ENCODE measurements around the gene OR2G3. TPM values are rescaled to one million over a fixed set of nuclear protein-coding genes. Genes with fewer than 3 reads are reported as not detected.
A peak's percentile ranks its signal among the peaks of the same experiment; 100 is the strongest.

The OR2G3 gene
- polyA plus RNA-seq (2013, experiment 1 of 2; ENCODE audit: insufficient read length) = not detected
- not detected for polyA plus RNA-seq (2013, experiment 2 of 2; ENCODE audit: insufficient read length)

DNA sequence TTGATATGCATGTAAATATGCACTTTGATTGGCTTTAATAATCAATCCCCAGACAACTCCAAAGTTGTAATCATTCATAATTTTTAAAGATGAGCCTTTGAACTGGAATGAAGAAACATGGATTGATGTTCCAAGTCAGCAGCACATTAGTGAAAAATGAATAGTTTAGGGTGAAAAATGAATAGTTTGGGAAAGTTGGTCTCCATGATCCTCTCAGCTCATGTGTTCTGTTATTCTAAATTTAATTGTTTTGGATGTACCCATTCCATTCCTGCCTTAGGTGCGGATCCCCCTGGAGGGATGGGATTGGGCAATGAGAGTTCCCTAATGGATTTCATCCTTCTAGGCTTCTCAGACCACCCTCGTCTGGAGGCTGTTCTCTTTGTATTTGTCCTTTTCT, at the start of gene OR2G3:
Gene OR2G3, plus strand, starts transcription at position 301 of the 400 bp plus-strand sequence. Its CDS starts 0 bp downstream, at position 301.
- no peak for DNase-seq

DNA sequence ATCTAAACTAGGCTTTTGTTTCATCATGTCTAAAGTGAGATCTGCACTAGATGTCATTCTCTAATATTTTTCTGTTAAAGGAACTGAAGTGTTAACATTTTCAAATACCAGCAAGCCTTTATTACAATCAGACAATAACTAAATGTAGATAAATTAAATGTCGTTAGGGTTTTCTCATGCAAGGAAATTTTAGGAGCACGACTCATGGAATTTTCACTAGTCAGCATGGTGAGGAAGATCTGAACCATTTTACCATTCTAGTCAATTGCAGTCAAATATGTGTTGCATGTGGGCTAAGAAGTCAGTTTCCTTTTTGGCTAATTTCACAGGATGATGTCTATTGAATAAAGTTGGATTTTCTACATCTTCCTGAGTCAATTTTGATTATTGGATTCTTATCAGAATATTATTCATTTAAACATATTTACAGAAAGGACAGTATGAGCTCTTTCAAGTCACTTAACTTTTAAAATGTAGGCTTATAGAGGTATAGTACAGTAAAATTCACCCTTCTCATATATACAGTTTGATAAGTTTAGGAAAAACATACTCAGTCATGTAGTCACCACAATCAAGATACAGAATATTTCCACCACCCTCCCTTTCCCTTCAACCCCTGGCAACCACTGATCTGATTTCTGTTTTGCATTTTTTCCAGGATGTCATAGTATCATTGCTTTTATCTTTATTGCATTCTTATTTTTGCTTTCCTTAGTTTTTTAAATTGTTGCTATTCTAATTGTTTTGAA, 47.3 kb upstream of the OR2G3 start:
- DNase-seq = peak; percentile 6

DNA sequence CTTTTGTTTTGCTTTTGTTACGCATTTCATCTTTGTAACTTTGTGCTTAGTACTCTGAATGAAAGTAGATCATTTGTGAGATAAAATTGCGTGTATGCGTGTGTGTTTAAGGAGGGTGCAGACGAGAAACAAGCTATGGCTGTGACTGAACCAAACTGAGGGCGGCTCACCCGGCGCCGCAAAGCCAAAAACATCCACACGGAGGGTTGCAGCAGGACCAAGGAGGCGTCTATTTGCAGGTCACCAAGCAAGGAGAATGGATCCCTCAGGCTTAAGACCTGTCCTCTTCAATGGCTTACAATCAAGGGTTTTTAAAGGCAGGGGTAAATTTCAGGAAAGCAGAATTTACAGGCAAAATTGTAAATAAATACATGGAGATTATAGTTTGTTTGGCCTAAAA, 43.7 kb upstream of the OR2G3 start:
- no peak for DNase-seq

DNA sequence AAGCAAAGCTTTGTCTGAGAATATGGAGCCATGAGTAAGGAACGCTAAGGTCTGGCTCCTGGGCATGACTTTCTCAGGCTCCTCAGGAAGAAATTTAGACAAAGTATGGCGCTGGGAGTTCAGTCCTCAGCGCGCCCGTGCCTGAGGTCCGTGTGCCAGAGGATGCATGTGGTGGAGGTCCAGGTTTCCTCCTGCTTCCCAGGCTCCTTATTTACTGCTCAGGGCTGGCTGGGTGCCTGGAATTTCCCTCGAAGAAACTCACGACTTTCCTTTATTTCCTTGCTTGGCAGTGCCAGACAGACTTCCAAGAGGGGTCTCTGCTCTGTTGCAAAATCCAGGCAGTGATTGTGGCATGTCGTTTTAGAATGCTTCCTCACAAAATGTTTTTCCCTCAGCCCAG, 43.2 kb upstream of the OR2G3 start:
- DNase-seq = no peak

DNA sequence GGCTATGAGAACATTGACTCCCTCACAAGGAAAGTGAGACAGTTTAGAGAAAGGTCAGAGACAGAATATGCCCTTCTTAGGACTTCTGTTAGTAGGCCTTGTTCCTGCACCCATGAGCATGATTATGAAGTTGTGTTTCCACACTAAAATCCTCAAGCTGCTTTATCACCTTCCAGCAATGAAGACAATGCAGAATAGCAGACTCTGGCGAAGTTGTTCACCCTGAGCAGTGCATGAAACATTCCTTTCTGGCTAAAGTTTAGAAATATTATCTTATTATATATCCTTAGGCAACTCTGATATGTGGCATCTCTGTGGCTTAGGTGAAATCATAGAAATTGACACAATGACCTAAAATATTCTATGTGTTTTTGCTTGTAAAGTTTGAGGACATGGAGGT, 31.1 kb upstream of the OR2G3 start:
- no peak for DNase-seq

DNA sequence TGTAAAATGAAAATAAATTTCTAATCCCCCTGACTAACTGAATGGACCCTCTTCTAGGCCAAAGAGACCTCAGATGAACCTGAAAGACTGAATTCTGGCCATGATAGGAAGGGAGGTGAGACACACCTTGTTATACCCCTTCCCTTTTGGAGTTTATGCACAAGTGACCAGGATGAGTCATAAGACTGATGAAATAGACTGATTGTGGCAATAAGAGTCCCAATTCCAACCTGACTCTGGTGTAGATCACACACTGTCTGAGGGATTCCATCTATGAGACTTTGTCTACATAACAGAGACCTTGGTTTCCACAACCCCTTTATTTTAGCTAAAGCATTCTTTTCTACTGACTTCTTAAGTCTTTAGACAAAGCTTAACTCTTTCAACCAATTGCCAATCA, 30.7 kb upstream of the OR2G3 start:
- no peak for DNase-seq

DNA sequence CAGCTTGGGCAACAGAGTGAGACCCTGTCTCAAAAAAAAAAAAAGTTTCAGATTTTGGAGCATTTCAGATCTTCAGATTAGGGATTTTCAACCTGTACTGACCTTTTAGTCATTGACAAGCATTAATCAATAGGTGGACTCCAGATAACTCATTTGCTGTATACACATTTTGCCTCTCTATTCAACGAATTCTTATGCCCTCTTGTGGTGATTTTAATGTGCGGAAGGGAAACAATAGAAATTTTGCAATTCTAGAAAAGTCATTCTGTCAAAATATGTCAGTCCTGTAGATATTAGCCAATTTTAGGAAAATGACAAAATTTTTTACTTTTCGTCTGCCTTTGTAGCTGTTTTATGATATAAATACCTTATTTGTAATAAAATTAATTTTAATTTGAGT, 28.9 kb upstream of the OR2G3 start:
- DNase-seq = no peak

DNA sequence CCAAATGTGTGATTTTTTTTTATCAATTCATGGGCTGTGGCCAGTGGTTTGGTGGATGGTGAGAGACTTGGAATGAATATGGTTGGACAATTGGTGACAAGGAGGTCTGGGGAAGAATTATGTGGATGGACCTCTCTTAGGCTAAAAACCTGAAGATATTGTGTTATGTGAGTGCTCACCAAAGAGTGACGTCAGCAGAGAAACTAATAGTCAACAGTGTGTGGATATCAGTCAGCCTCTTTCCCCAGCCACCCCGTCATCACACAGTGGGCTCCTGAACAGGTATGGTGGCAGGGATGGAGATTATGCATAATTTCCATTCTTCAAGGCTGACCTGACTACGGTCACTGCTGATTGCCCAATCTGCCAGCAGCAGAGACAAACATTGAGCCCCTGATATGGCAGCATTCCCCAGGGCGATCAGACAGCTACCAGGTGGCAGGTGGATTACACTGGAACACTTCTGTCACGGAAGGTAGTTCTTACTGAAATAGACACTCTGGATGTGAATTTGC, 26.4 kb upstream of the OR2G3 start:
- no peak for DNase-seq

DNA sequence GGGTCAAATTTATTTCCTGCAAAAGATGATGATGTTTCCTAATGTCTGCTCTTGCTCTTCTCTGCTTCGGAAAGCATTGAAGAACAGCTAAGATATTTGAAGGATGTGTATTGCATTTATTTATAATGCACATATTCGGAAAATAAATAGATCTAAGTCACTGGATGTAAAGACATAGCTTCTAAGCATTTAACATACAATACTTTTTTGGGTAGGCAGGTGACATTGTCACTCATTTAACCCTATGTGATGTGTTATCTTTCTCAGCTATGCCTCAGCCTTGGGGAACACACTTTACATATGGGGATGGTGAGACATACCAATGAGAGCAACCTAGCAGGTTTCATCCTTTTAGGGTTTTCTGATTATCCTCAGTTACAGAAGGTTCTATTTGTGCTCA, 17.3 kb upstream of the OR2G3 start, which contains the start of gene OR2G2:
Gene OR2G2, plus strand, starts transcription at position 301 of the 400 bp plus-strand sequence. Its CDS starts 0 bp downstream, at position 301.
- DNase-seq = no peak

DNA sequence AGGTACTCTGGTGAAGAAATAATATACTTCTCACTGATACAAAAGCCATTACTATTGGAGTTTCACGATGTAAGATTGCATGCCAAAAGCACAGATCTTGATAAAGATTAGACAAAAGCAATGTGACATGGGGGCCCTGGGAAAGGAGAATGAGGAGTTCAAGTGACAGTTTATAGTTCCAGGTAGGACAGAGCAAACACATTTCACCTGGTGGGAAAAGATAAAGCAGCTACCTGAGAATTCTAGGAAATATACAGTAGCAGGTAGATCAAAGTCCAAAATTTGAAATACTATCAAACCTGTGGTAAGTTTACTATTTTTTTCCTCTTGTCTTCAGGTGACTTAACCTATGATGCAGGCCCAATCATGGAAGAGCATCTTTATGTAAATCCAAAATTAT, 8.0 kb downstream of the OR2G3 start:
- DNase-seq = no peak

DNA sequence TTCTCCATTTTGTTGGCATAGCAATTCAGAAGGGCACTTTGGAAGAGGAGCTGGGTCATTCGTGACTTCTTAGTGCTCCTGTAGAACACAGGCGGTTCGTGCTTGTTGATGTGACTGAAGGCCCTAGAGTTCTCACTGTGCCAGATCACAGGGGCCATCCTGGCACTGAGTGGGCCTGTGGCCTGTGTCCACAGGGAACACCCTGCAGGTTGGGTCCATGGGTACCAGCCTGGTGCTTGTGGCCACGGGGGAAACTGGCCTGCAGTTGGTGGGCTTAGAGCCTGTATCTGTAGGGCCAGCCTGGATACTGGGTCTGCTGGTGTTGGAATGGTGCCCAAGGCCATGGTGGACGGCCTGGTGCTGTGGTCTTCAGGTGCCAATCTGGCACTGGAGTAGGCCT, 9.2 kb downstream of the OR2G3 start:
- DNase-seq = no peak

DNA sequence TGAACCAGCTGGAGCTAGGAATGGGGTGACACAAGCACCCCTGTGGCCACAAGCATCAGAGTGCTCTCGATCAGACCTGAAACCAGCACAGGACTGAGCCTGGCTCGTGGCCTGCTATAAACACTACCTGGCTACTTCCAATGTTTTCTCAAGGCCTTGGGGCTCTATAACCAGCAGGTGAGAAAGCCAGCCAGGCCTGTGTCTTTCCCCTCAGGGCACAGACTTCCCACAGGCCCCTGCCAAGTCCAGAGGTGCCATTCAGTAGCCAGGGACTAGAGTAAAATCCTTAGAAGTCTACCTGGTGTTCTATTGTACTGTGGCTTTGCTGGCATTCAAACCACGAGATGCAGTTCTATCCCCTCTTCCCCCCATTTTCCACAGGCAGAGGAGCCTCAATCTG, 22.6 kb downstream of the OR2G3 start:
- DNase-seq = no peak

DNA sequence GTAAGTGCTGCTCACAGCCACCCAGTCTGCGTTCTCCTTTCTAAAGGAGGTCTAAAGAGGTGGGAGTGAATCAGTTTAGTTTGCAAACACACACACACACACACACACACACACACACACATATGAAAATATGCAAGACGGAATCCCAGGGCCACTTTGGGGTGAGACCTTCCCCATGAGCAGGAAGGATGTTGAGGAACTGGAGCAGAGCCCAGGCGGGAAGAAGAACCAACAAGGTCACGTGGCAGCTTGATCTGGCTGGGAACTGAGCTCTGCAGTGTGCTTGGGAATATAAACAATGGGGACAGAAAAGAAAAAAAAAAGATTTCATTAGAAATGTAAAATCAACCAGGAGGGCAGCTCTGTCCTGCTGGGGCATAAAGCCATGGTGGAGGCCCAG, 32.6 kb downstream of the OR2G3 start:
- no peak for DNase-seq

DNA sequence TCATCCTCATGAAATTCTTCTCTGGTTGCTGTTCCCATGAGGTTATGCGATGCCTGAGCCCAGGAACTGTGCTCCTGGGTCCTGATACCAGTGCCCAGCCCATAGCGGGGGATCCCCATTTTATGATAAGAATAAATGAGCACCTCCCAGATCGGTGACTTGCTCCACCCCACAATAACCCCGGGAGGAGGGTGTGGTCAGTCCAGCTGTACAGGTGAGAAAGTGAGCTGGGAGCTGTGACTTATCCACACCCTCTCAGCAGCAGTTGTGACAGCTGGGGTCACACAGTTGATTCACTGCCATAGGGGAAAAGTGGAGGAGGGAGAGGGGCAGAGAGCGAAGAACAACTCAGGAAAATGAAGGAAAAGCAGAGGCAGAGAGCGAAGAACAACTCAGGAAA, 33.4 kb downstream of the OR2G3 start:
- DNase-seq = no peak

DNA sequence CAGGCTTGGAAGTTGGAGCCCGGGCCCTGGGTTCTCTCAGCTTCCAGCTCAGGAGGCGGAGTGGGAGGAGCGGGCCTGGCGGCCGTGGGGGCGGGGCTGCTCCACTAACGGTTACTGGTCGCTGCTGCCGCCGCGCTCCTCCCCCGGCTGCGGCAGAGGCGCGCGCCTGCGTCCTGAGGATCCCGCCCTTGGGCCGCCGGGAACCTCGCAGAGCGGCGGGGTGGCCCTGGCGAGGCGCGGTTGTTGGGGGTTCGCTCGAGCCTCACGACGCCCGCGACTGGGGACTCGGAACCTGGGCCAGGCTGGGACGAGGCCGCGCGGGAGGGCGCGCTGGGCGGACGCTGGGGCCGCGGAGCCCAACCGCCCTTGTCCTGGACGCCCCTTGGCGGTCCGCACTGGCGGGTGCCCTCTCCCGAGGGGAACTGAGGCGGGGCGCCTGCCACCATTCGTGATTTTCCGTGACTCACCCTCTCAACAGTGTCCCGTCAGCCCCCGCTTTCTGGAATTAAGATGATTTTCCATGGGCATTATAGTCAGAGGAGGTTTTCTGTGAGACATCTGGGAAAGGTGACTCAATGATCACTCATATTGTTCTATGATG, 34.1 kb downstream of the OR2G3 start:
- peak; percentile 14 for DNase-seq

DNA sequence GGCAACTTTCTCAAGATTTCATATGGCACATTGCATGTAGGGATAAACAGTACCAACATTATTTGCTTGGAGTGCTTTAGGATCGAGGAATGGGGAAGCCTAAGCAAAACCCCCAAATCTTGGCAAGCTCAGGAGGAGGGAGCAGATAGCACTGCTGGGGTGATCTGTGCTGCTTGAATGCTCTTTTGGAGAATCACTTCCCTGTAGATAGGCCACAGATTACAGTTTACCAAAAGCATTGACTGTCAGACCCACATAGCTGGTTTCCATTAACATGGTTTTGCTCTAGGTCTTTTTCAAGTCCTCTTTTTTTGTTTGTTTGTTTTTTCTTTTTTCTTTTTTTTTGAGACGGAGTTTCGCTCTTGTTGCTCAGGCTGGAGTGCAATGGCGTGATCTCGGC, 37.4 kb downstream of the OR2G3 start:
- DNase-seq = no peak

DNA sequence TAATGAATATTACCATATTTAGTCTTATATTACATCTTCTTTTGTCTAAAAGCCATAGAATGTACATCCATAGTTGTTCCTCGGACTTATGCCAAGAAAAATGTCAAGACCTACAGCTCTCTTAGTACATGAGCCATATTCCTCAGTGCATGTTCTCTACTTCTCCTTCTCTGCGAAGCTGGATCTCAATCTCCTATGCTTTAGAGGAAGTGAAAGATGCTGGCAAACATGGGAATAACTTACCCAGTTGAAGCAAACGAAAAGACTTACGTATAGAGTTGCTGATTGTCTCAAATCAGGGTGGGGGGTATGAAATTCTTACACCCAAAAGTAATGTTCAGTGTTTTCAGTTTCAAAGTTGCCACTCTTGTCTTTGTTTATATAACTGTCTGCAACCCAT, 41.5 kb downstream of the OR2G3 start:
- no peak for DNase-seq

DNA sequence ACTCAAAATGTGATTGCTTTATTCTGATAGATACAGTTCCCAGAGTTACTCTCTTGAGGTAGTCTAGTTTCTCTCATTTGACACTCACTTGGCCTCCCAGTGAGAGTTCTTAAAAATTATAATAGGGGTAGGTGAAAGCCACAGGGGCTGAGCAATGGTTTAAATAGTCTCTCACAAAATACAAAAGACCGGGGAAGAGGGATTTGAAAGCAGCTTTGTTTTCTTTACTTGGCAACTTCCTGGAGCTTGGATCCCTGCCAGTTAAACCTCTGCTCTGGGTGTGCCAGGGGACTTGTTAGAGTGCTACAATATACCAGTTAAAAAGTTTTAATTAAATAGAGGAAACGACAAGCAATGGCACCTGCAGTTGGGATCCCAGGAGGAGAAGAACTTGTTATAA, 42.5 kb downstream of the OR2G3 start:
- no peak for DNase-seq

DNA sequence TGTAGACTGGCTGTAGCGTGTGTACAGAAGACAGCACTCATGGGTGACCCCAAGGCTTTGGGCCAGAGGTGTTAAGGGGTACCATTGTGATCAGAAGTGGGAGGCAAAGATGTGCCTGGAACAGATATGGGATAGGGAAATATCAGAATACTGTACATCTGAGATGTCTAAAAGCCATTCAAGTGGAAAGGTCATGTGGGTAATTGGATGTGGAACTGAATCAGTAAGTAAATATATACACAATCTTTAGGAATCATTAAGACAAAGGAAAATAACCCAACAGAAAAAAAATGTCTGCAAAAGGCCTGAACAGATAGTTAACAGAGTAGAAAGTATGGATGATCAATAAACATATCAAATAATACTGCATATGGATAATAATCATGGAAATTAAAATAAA, 47.7 kb downstream of the OR2G3 start:
- no peak for DNase-seq
